IMR-90 (cell line): ENCODE results near the gene CLIC5. TPM values are rescaled to one million over a fixed set of nuclear protein-coding genes. Genes with fewer than 3 reads are reported as not detected.

Experiments used
- ATAC-seq: fragments of 200-7000 bp; cut with Tn5 transposase; 2 replicates; pipeline ENCODE4 v1.9.1; 2020; ENCODE audit warnings: low read depth, mild to moderate bottlenecking, moderate library complexity
- BruUV-seq: library from RNA; stranded (reverse); fragments of 400-500 nt; replicated peaks from 2 replicates; lab custom pipeline; 2021; lab: Mats Ljungman, UMichigan
- CTCF ChIA-PET: fragments of 300-600 bp; formaldehyde crosslinking; extraction: SDS; loops from one replicate; lab custom pipeline; 2021; ENCODE audit warnings: antibody characterized with exemption; lab: Yijun Ruan, JAX
- POLR2A ChIA-PET: fragments of 300-600 bp; sonication (Branson Sonifier 250); formaldehyde crosslinking; loops from one replicate; lab custom pipeline; 2022; ENCODE audit warnings: antibody characterized with exemption; ENCODE audit not compliant: unreplicated experiment; lab: Charles Lee
- DNase-seq: peaks from one replicate; pipeline ENCODE4 v3.0.0; 2013
- H2AFZ ChIP-seq: replicated peaks from 2 replicates; pipeline ENCODE3; 2013; ENCODE audit warnings: low read length, mild to moderate bottlenecking; ENCODE audit not compliant: poor library complexity
- H2AK5ac ChIP-seq: 2 replicates; pipeline ENCODE4 v1.6.1; 2013; ENCODE audit warnings: low read depth, low read length, inconsistent platforms
- H2AK9ac ChIP-seq: replicated peaks from 2 replicates; pipeline ENCODE3; 2013; ENCODE audit warnings: mild to moderate bottlenecking, low read depth, low read length, moderate library complexity; ENCODE audit not compliant: poor library complexity
- H2BK120ac ChIP-seq: 2 replicates; pipeline ENCODE4 v1.6.1; 2013; ENCODE audit warnings: low read depth, low read length, inconsistent platforms
- H2BK15ac ChIP-seq: 3 replicates; pipeline ENCODE4 v1.6.1; 2013; ENCODE audit warnings: low read depth, low read length, inconsistent platforms
- H2BK20ac ChIP-seq: 2 replicates; pipeline ENCODE4 v1.6.1; 2013; ENCODE audit warnings: low read depth, mild to moderate bottlenecking, inconsistent platforms, low read length, moderate library complexity
- H2BK5ac ChIP-seq: 2 replicates; pipeline ENCODE4 v1.6.1; 2013; ENCODE audit warnings: mild to moderate bottlenecking, low read depth, low read length, inconsistent platforms; ENCODE audit not compliant: poor library complexity, severe bottlenecking
- H3K14ac ChIP-seq: replicated peaks from 2 replicates; pipeline ENCODE4 v1.6.1; 2013; ENCODE audit warnings: low read depth, low read length, inconsistent platforms
- H3K18ac ChIP-seq: 2 replicates; pipeline ENCODE4 v1.6.1; 2013; ENCODE audit warnings: low read depth, low read length, control low read depth
- H3K23ac ChIP-seq: 2 replicates; pipeline ENCODE4 v1.6.1; 2013; ENCODE audit warnings: low read depth, low read length, inconsistent platforms
- H3K27ac ChIP-seq: 2 replicates; pipeline ENCODE4 v1.5.1; 2013; ENCODE audit warnings: mild to moderate bottlenecking, control low read depth, low read length; ENCODE audit not compliant: insufficient read depth
- H3K27me3 ChIP-seq: 2 replicates; pipeline ENCODE4 v1.6.1; 2013; ENCODE audit warnings: low read length; ENCODE audit not compliant: control insufficient read depth, insufficient read depth
- H3K36me3 ChIP-seq: 2 replicates; pipeline ENCODE4 v1.6.1; 2013; ENCODE audit warnings: low read length, mixed read lengths; ENCODE audit not compliant: control insufficient read depth, insufficient read depth
- H3K4ac ChIP-seq: 2 replicates; pipeline ENCODE4 v1.6.1; 2013; ENCODE audit warnings: low read depth, low read length, inconsistent platforms
- H3K4me1 ChIP-seq: 2 replicates; pipeline ENCODE4 v1.6.1; 2013; ENCODE audit warnings: low read length, mixed read lengths; ENCODE audit not compliant: control insufficient read depth, insufficient read depth
- H3K4me2 ChIP-seq: 2 replicates; pipeline ENCODE4 v1.6.1; 2013; ENCODE audit warnings: low read depth, mild to moderate bottlenecking, control low read depth, low read length, moderate library complexity
- H3K4me3 ChIP-seq: 2 replicates; pipeline ENCODE4 v1.5.1; 2013; ENCODE audit warnings: low read depth, mild to moderate bottlenecking, control low read depth, low read length, moderate library complexity; ENCODE audit not compliant: insufficient read depth
- H3K56ac ChIP-seq: 2 replicates; pipeline ENCODE4 v1.6.1; 2013; ENCODE audit warnings: low read length, inconsistent platforms; ENCODE audit not compliant: insufficient read depth; ENCODE audit errors: extremely low read depth
- H3K79me1 ChIP-seq, 2 experiments: 2 replicates each; pipeline ENCODE4 v1.6.1; 2013; ENCODE audit warnings: low read length in 2 of 2, inconsistent platforms in 1 of 2, low read depth in 1 of 2
- H3K9ac ChIP-seq: 2 replicates; pipeline ENCODE4 v1.6.1; 2013; ENCODE audit warnings: low read depth, low read length, control low read depth
- H3K9me1 ChIP-seq: 2 replicates; pipeline ENCODE4 v1.6.1; 2013; ENCODE audit warnings: low read length, inconsistent platforms; ENCODE audit not compliant: insufficient read depth
- H3K9me3 ChIP-seq: 2 replicates; pipeline ENCODE4 v1.6.1; 2013; ENCODE audit warnings: low read length; ENCODE audit not compliant: control insufficient read depth, insufficient read depth
- H4K20me1 ChIP-seq: 2 replicates; pipeline ENCODE4 v1.6.1; 2013; ENCODE audit warnings: low read length, inconsistent platforms; ENCODE audit not compliant: insufficient read depth
- H4K5ac ChIP-seq: 2 replicates; pipeline ENCODE4 v1.6.1; 2013; ENCODE audit warnings: mild to moderate bottlenecking, low read depth, low read length, control low read depth
- H4K8ac ChIP-seq, 2 experiments: 2 replicates each; pipeline ENCODE4 v1.6.1; 2013; ENCODE audit warnings: low read depth in 2 of 2, low read length in 2 of 2, control low read depth in 1 of 2, inconsistent platforms in 1 of 2
- H4K91ac ChIP-seq: 2 replicates; pipeline ENCODE4 v1.6.1; 2013; ENCODE audit warnings: low read depth, low read length, inconsistent platforms; ENCODE audit not compliant: insufficient read depth
- BHLHE40 ChIP-seq: fragments of 150-350 bp; IDR thresholded peaks from 2 replicates; pipeline ENCODE4 v1.6.1; 2016; ENCODE audit warnings: mild to moderate bottlenecking, low read depth, low read length
- CEBPB ChIP-seq: IDR thresholded peaks from 2 replicates; pipeline ENCODE4 v1.6.1; 2012; ENCODE audit warnings: low read depth, low read length, improper control_type of control experiment
- CHD1 ChIP-seq: IDR thresholded peaks from 2 replicates; pipeline ENCODE4 v1.6.1; 2012; ENCODE audit warnings: low read depth, low read length, improper control_type of control experiment
- CTCF ChIP-seq: conservative IDR thresholded peaks from 2 replicates; pipeline ENCODE4 v1.5.1; 2012; ENCODE audit warnings: mild to moderate bottlenecking, low read depth, low read length, improper control_type of control experiment
- ELK1 ChIP-seq: fragments of 150-350 bp; IDR thresholded peaks from 2 replicates; pipeline ENCODE4 v1.6.1; 2016; ENCODE audit warnings: low read depth, mild to moderate bottlenecking, low read length, moderate library complexity, borderline replicate concordance
- MAFK ChIP-seq: IDR thresholded peaks from 2 replicates; pipeline ENCODE4 v1.6.1; 2012; ENCODE audit warnings: low read depth, low read length, improper control_type of control experiment
- MAZ ChIP-seq: IDR thresholded peaks from 2 replicates; pipeline ENCODE4 v1.6.1; 2012; ENCODE audit warnings: low read depth, mild to moderate bottlenecking, low read length, improper control_type of control experiment, moderate library complexity, borderline replicate concordance
- NFE2L2 ChIP-seq: fragments of 150-350 bp; IDR thresholded peaks from 2 replicates; pipeline ENCODE4 v1.6.1; 2016; ENCODE audit warnings: low read depth, mild to moderate bottlenecking, low read length
- RAD21 ChIP-seq: IDR thresholded peaks from 2 replicates; pipeline ENCODE4 v1.6.1; 2012; ENCODE audit warnings: low read length, improper control_type of control experiment
- RCOR1 ChIP-seq: IDR thresholded peaks from 2 replicates; pipeline ENCODE4 v1.6.1; 2012; ENCODE audit warnings: mild to moderate bottlenecking, low read length, improper control_type of control experiment; ENCODE audit not compliant: insufficient replicate concordance
- SMC3 ChIP-seq: fragments of 150-350 bp; IDR thresholded peaks from 2 replicates; pipeline ENCODE4 v1.6.1; 2016; ENCODE audit warnings: low read depth, mild to moderate bottlenecking, antibody characterized with exemption, low read length, moderate library complexity
- USF2 ChIP-seq: fragments of 150-350 bp; IDR thresholded peaks from 2 replicates; pipeline ENCODE4 v1.6.1; 2017; ENCODE audit warnings: mild to moderate bottlenecking, antibody characterized with exemption, low read length, low read depth
- WGBS, 2 experiments: methylation state at CpG; one replicate each; pipeline versions ENCODE4 v1.1.5 to v1.1.7; 2013; ENCODE audit warnings: missing lambda C conversion rate in 2 of 2; ENCODE audit not compliant: insufficient read length in 1 of 2; ENCODE audit errors: extremely low coverage in 2 of 2; 5-methylcytosine and 5-hydroxymethylcytosine counted together
- dilution Hi-C: fragments of 300-500 bp; cut with HindIII; formaldehyde crosslinking; loops from one replicate; pipeline ENCODE4 v1.14.3; 2018; ENCODE audit warnings: low sequenced_read_pairs; ENCODE audit not compliant: unreplicated experiment
- in situ Hi-C: fragments of 300-500 bp; cut with MboI; formaldehyde crosslinking; loops from 3 replicates; pipeline ENCODE4 v1.14.3; 2019; ENCODE audit warnings: low sequenced_read_pairs, inconsistent platforms, mixed read lengths
- intact Hi-C: fragments of 100-400 bp; cut with micrococcal nuclease; formaldehyde crosslinking; loops from 2 replicates; pipeline ENCODE4 v1.10.0; 2022
- polyA plus RNA-seq, 3 experiments: library from polyadenylated mRNA; depleted of rRNA; stranded (reverse); fragments of >200 nt; gene quantifications; 2 replicates each; pipeline ENCODE4 v1.2.3, GENCODE V29; 2012; ENCODE audit warnings: low replicate concordance in 1 of 3
- total RNA-seq: library from RNA; depleted of rRNA; stranded (reverse); fragments of >200 nt; gene quantifications from 2 replicates; pipeline ENCODE4 v1.2.3, GENCODE V29; 2012

Gene CLIC5
- total and polyA plus RNA-seq, 2 of the 4 experiments (the other 2 are of a cell fraction), result not detected

- Histone ChIP-seq H3K4me3 (no peak overlapping the region), H3K18ac (no peak overlapping the region), H3K27ac (no peak overlapping the region), H2BK20ac (no peak overlapping the region), H2AK5ac (no peak overlapping the region), H2AFZ (no peak overlapping the region), H4K5ac (no peak overlapping the region), H4K8ac (no peak overlapping the region), H3K14ac (no peak overlapping the region), H3K79me1 (no peaks in the 10 kb centered on the region), H2AK9ac (no peak overlapping the region), H3K56ac (no peak overlapping the region), H3K4me1 (no peaks in the 10 kb centered on the region), H2BK120ac (no peak overlapping the region), H2BK5ac (no peak overlapping the region), H3K36me3 (no peaks in the 10 kb centered on the region), H4K20me1 (no peaks in the 10 kb centered on the region), H3K9me3 (no peaks in the 10 kb centered on the region), H3K9ac (no peak overlapping the region), H3K9me1 (no peaks in the 10 kb centered on the region), H3K4me2 (no peak overlapping the region), H3K4ac (no peak overlapping the region), H2BK15ac (no peak overlapping the region), H4K91ac (no peak overlapping the region), H3K23ac (no peak overlapping the region), H3K27me3 (peaks cover 13% of the 10 kb centered on the region)
- TF ChIP-seq CEBPB (no peak), CTCF (no peak), RCOR1 (no peak), CHD1 (no peak), MAZ (no peak), BHLHE40 (no peak), SMC3 (no peak), ELK1 (no peak), USF2 (no peak), MAFK (no peak), RAD21 (no peak), NFE2L2 (no peak)
- ChIA-PET CTCF (no interaction called here), POLR2A (no interaction called here)
- dilution Hi-C loops (no loop called here), intact Hi-C loops (no loop called here), in situ Hi-C loops (no loop called here)
- DNase-seq (no peak), ATAC-seq (no peak)
- no CpG with 5 or more reads among the region's 1 CpG for WGBS, 2 experiments
- BruUV-seq, result no TSS peak
Measured at GRCh38 chr6:45955597-45955996, 60.1 kb downstream of the CLIC5 start.
